ENCODE results near the gene AARS1.

The AARS1 gene

DNA sequence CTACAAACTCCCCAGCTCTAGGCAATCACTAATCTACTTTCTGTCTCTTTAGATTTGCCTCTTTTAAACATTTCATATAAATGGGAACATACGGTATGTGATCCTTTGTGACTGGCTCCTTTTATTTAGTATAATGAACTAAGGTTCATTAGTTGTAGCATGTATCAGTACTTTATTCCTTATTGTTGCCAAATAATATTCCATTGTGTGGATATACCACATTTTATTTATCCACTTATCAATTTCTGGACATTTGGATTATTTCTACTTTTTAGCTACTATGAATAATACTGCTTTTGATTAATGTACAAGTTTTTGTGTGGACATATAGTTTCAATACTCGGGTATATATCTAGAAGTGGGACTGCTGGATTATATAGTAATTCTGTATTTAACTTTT lies 17.6 kb upstream of the AARS1 start:
- TF ChIP-seq, protein P1, sequence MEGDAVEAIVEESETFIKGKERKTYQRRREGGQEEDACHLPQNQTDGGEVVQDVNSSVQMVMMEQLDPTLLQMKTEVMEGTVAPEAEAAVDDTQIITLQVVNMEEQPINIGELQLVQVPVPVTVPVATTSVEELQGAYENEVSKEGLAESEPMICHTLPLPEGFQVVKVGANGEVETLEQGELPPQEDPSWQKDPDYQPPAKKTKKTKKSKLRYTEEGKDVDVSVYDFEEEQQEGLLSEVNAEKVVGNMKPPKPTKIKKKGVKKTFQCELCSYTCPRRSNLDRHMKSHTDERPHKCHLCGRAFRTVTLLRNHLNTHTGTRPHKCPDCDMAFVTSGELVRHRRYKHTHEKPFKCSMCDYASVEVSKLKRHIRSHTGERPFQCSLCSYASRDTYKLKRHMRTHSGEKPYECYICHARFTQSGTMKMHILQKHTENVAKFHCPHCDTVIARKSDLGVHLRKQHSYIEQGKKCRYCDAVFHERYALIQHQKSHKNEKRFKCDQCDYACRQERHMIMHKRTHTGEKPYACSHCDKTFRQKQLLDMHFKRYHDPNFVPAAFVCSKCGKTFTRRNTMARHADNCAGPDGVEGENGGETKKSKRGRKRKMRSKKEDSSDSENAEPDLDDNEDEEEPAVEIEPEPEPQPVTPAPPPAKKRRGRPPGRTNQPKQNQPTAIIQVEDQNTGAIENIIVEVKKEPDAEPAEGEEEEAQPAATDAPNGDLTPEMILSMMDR (IDR thresholded peaks at IDR 0.05; ENCODE audit: low read depth, low read length) = no peak
- no peak for TF ChIP-seq EZH2phosphoT487 (IDR thresholded peaks at IDR 0.05; ENCODE audit: low read depth)
- Histone ChIP-seq H3K4me3 (ENCODE audit: low read length) (no peak overlapping the region), H3K27ac (ENCODE audit: low read length) (no peak overlapping the region), H3K9me3 (ENCODE audit: insufficient read depth, low read length) (no peaks in the 10 kb centered on the region), H3K27me3 (ENCODE audit: low read depth, low read length) (no peaks in the 10 kb centered on the region), H4K20me1 (ENCODE audit: insufficient read depth, low read length) (peaks cover 6% of the 10 kb centered on the region; the same call in 1 of the 2 replicates), H3K4me1 (ENCODE audit: low read length) (peaks cover 9% of the 10 kb centered on the region), H3K36me3 (replicated peaks; ENCODE audit: low read depth, low read length) (no peaks in the 10 kb centered on the region), H3K4me2 (ENCODE audit: low read length) (no peak overlapping the region), H3K79me2 (ENCODE audit: low read length) (peaks cover 26% of the 10 kb centered on the region), H3K9ac (ENCODE audit: low read length) (no peak overlapping the region), H2AFZ (ENCODE audit: low read depth, low read length) (no peak overlapping the region)

DNA sequence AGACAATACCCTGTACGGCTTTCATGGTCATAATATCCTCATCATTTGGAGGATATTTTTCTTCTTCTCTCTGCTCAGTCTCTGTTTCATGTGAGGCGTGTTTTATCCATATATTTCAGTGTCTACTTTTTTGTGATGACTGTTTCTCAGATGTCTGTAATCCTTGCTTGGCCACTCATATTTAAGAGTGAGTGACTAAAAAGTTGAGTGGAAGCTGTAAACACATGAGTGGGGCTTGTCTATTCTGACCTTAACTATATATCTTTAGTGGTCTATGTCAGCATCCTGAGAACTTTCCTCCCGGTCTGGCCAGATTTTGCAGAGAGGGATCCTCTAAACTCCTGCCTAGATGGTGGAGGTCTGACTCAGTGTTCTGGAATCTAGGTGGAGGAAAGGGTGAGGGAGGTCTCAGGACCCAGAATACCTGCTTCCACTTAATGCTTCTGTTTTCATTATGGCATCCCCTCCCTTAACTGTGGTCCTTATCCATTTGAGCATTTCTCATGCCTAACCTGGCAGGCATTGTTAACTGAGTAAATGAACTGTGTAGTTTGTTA lies 15.7 kb upstream of the AARS1 start:
- peaks cover 41% of the 10 kb centered on the region for H3K79me2 ChIP-seq (ENCODE audit: low read length)
- no peaks in the 10 kb centered on the region for H3K27me3 ChIP-seq (ENCODE audit: low read depth, low read length)
- H3K4me1 ChIP-seq (ENCODE audit: low read length) = peaks cover 10% of the 10 kb centered on the region
- peaks cover 6% of the 10 kb centered on the region; the same call in 1 of the 2 replicates for H4K20me1 ChIP-seq (ENCODE audit: insufficient read depth, low read length)
- H3K36me3 ChIP-seq (replicated peaks; ENCODE audit: low read depth, low read length) = peaks cover 12% of the 10 kb centered on the region
- TF ChIP-seq, protein P1 (IDR thresholded peaks at IDR 0.05; ENCODE audit: low read depth, low read length) = no peak
- no peak for TF ChIP-seq EZH2phosphoT487 (IDR thresholded peaks at IDR 0.05; ENCODE audit: low read depth)
- H3K4me3 ChIP-seq (ENCODE audit: low read length) = no peak overlapping the region
- H3K4me2 ChIP-seq (ENCODE audit: low read length) = peak overlapping the region; percentile 16; the same call in 1 of the 2 replicates
- H3K9ac ChIP-seq (ENCODE audit: low read length) = no peak overlapping the region
- H2AFZ ChIP-seq (ENCODE audit: low read depth, low read length) = no peak overlapping the region
- H3K9me3 ChIP-seq (ENCODE audit: insufficient read depth, low read length) = peaks cover 7% of the 10 kb centered on the region; the same call in 1 of the 2 replicates
- H3K27ac ChIP-seq (ENCODE audit: low read length) = no peak overlapping the region

DNA sequence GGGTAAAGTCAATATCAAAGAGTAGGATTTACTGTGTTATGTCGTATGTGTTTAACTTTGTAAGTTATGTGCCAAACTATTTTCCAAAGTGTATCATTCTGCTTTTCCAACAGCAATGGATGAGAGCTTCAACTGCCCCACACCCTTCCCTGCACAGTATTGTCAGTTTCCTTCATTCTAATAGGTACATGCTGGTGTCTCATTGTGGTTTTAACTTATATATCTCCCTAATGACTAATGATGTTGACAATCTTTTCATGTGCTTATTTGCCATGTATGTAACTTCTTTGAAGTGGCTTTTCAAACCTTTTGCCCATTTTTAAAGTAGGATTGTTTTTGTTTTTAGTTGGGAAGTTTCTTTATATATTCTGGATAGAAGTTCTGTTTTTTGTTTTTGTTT lies 13.4 kb upstream of the AARS1 start:
- no peaks in the 10 kb centered on the region for H3K27me3 ChIP-seq (ENCODE audit: low read depth, low read length)
- peaks cover 6% of the 10 kb centered on the region; the same call in 1 of the 2 replicates for H4K20me1 ChIP-seq (ENCODE audit: insufficient read depth, low read length)
- H3K9me3 ChIP-seq (ENCODE audit: insufficient read depth, low read length) = peaks cover 7% of the 10 kb centered on the region; the same call in 1 of the 2 replicates
- peaks cover 18% of the 10 kb centered on the region for H3K4me1 ChIP-seq (ENCODE audit: low read length)
- H3K36me3 ChIP-seq (replicated peaks; ENCODE audit: low read depth, low read length) = peaks cover 12% of the 10 kb centered on the region
- peaks cover 52% of the 10 kb centered on the region for H3K79me2 ChIP-seq (ENCODE audit: low read length)
- H3K27ac ChIP-seq (ENCODE audit: low read length) = no peak overlapping the region
- no peak overlapping the region for H3K4me2 ChIP-seq (ENCODE audit: low read length)
- H3K9ac ChIP-seq (ENCODE audit: low read length) = no peak overlapping the region
- H2AFZ ChIP-seq (ENCODE audit: low read depth, low read length) = no peak overlapping the region
- no peak for TF ChIP-seq EZH2phosphoT487 (IDR thresholded peaks at IDR 0.05; ENCODE audit: low read depth)
- TF ChIP-seq, protein P1 (IDR thresholded peaks at IDR 0.05; ENCODE audit: low read depth, low read length) = no peak
- H3K4me3 ChIP-seq (ENCODE audit: low read length) = no peak overlapping the region

DNA sequence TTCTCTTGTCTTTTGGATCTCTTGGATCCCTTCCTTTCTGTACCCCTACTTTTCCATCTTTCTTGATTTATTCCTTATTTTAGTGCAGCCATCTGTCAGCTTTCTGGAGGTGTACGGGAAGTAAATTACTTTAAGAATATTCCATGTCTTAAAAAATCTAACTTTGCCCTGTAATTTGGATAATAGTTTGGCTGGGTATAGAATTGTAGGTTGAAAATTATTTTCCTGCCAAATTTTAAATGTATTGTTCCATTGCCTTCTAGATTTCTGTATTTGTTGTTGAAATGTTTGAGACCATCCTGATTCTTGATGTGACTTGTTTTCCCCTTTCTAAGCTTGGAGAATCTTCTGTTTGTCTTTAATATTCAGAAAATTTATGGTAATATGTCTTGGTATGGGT lies 11.8 kb upstream of the AARS1 start:
- Histone ChIP-seq H3K4me1 (ENCODE audit: low read length) (peaks cover 18% of the 10 kb centered on the region), H3K36me3 (replicated peaks; ENCODE audit: low read depth, low read length) (peaks cover 12% of the 10 kb centered on the region), H3K27me3 (ENCODE audit: low read depth, low read length) (no peaks in the 10 kb centered on the region), H3K9me3 (ENCODE audit: insufficient read depth, low read length) (peaks cover 7% of the 10 kb centered on the region; the same call in 1 of the 2 replicates), H3K9ac (ENCODE audit: low read length) (no peak overlapping the region), H3K79me2 (ENCODE audit: low read length) (peaks cover 46% of the 10 kb centered on the region), H4K20me1 (ENCODE audit: insufficient read depth, low read length) (peaks cover 6% of the 10 kb centered on the region; the same call in 1 of the 2 replicates), H3K4me2 (ENCODE audit: low read length) (no peak overlapping the region), H3K27ac (ENCODE audit: low read length) (no peak overlapping the region), H2AFZ (ENCODE audit: low read depth, low read length) (no peak overlapping the region), H3K4me3 (ENCODE audit: low read length) (no peak overlapping the region)
- TF ChIP-seq, protein P1 (IDR thresholded peaks at IDR 0.05; ENCODE audit: low read depth, low read length) = no peak
- TF ChIP-seq EZH2phosphoT487 (IDR thresholded peaks at IDR 0.05; ENCODE audit: low read depth) = no peak

Measured in OCI-LY3 (cell line).